IPS DF 19.7 (cell line): Measurements from ENCODE around the gene NAPSA.
A peak's percentile ranks its signal among the peaks of the same experiment; 100 is the strongest.

Source experiments
- DNase-seq: peaks from one replicate; pipeline ENCODE4 v3.0.0-alpha.2; 2013; ENCODE audit warnings: low read depth, low spot score

NAPSA gene

GRCh38 chr19:50384685-50385535 lies 19.5 kb upstream of the NAPSA start:
- no peak for DNase-seq

- DNase-seq = peak; percentile 71
Observed at GRCh38 chr19:50383852-50384684, 18.6 kb upstream of the NAPSA start, which contains the start of gene POLD1. Gene POLD1, plus strand, starts transcription at chr19:50384347. Its CDS starts 14,505 bp downstream, at chr19:50398852.

GRCh38 chr19:50383001-50383851 lies 17.8 kb upstream of the NAPSA start:
- DNase-seq = no peak

- DNase-seq = no peak
Observed at GRCh38 chr19:50381881-50382729, 16.7 kb upstream of the NAPSA start.

GRCh38 chr19:50380751-50381151 lies 15.3 kb upstream of the NAPSA start:
- no peak for DNase-seq

- DNase-seq = no peak
Observed at GRCh38 chr19:50380137-50380536, 14.7 kb upstream of the NAPSA start.

- no peak for DNase-seq
Observed at GRCh38 chr19:50379602-50380001, 14.2 kb upstream of the NAPSA start.

- DNase-seq = no peak
Observed at GRCh38 chr19:50378863-50379236, 13.4 kb upstream of the NAPSA start.

GRCh38 chr19:50378169-50378862 lies 12.9 kb upstream of the NAPSA start:
- no peak for DNase-seq

- DNase-seq = no peak
Observed at GRCh38 chr19:50377517-50377916, 12.1 kb upstream of the NAPSA start.

- no peak for DNase-seq
Observed at GRCh38 chr19:50377051-50377461, 11.6 kb upstream of the NAPSA start.

GRCh38 chr19:50376166-50377050 lies 11.0 kb upstream of the NAPSA start, which contains the start of gene NR1H2:
Gene NR1H2, plus strand, starts transcription at chr19:50376457. Its CDS starts 1,149 bp downstream, at chr19:50377606.
- DNase-seq = peak; percentile 95

GRCh38 chr19:50371914-50372475 lies 6.6 kb upstream of the NAPSA start:
- DNase-seq = no peak

GRCh38 chr19:50368649-50369570 lies 3.5 kb upstream of the NAPSA start:
- DNase-seq = peak; percentile 84

- no peak for DNase-seq
Observed at GRCh38 chr19:50362656-50363424, 2.6 kb downstream of the NAPSA start.

GRCh38 chr19:50362030-50362412 lies 3.4 kb downstream of the NAPSA start:
- DNase-seq = no peak
